Activated CD4-positive, CD25-positive, alpha-beta regulatory T cell treated with anti-CD3 and anti-CD28 coated beads, Interleukin-2, amount 50 U/mL, for 16 hours (primary cell): ENCODE results near the gene BAHCC1.
"Not testable (repeated sequence)": the region's sequence is repeated elsewhere in the genome, so short reads cannot be mapped to it uniquely, and the experiment has no call there.

Experiments
- DNase-seq: peaks from one replicate; pipeline ENCODE4 v3.0.0-alpha.2; 2020; ENCODE audit warnings: low read depth, low spot score

The BAHCC1 gene

GRCh38 chr17:81394921-81395599 is at the start of gene BAHCC1:
Gene BAHCC1 (plus strand): TSS chr17:81395457. CDS start chr17:81399740, 4,283 bp downstream.
- peak; percentile 66 for DNase-seq

- peak; percentile 82 for DNase-seq
These were observed 49.0 kb upstream of the BAHCC1 start for GRCh38 chr17:81346090-81346907.

GRCh38 chr17:81346908-81347349 is 48.3 kb upstream of the BAHCC1 start:
- no peak for DNase-seq

- no peak for DNase-seq
These were observed 47.8 kb upstream of the BAHCC1 start for GRCh38 chr17:81347437-81347836.

- no peak for DNase-seq
These were observed 46.9 kb upstream of the BAHCC1 start for GRCh38 chr17:81348097-81349055.

GRCh38 chr17:81349397-81350319 is 45.6 kb upstream of the BAHCC1 start:
- no peak for DNase-seq

GRCh38 chr17:81350320-81350890 is 44.9 kb upstream of the BAHCC1 start:
- DNase-seq: no peak

GRCh38 chr17:81351329-81352052 is 43.8 kb upstream of the BAHCC1 start:
- not testable (repeated sequence) for DNase-seq

- DNase-seq: not testable (repeated sequence)
These were observed 43.2 kb upstream of the BAHCC1 start for GRCh38 chr17:81352056-81352455.

GRCh38 chr17:81354252-81354953 is 40.9 kb upstream of the BAHCC1 start:
- no peak for DNase-seq

GRCh38 chr17:81354954-81355347 is 40.3 kb upstream of the BAHCC1 start:
- no peak for DNase-seq

GRCh38 chr17:81359218-81359617 is 36.0 kb upstream of the BAHCC1 start:
- no peak for DNase-seq

GRCh38 chr17:81362001-81362400 is 33.3 kb upstream of the BAHCC1 start:
- DNase-seq: not testable (repeated sequence)

GRCh38 chr17:81364278-81365147 is 30.7 kb upstream of the BAHCC1 start:
- no peak for DNase-seq

- no peak for DNase-seq
These were observed 30.1 kb upstream of the BAHCC1 start for GRCh38 chr17:81365148-81365600.

GRCh38 chr17:81365601-81366585 is 29.4 kb upstream of the BAHCC1 start:
- DNase-seq: no peak

- no peak for DNase-seq
These were observed 28.6 kb upstream of the BAHCC1 start for GRCh38 chr17:81366648-81367047.
